ENCODE data around the gene UBIAD1.
A peak's percentile ranks its signal among the peaks of the same experiment; 100 is the strongest.

The UBIAD1 gene

GRCh38 chr1:11331945-11332546, 59.0 kb downstream of the UBIAD1 start:
- DNase-seq (ENCODE audit: low read depth, low spot score) = no peak
- in situ Hi-C loops (cut with HindIII; ENCODE audit: low sequenced_read_pairs) = no loop called here
- H3K4me3 ChIP-seq (ENCODE audit: low read depth, low read length) = no peak overlapping the region
- TF ChIP-seq CTCF (IDR thresholded peaks at IDR 0.05; ENCODE audit: low read depth, low read length) = no peak

- TF ChIP-seq CTCF (IDR thresholded peaks at IDR 0.05; ENCODE audit: low read depth, low read length) = no peak
- no peak for DNase-seq (ENCODE audit: low read depth, low spot score)
- in situ Hi-C loops (cut with HindIII; ENCODE audit: low sequenced_read_pairs) = no loop called here
- H3K4me3 ChIP-seq (ENCODE audit: low read depth, low read length) = no peak overlapping the region
Observed at GRCh38 chr1:11333631-11334030, 60.6 kb downstream of the UBIAD1 start.

- in situ Hi-C loops (cut with HindIII; ENCODE audit: low sequenced_read_pairs) = no loop called here
- no peak for DNase-seq (ENCODE audit: low read depth, low spot score)
- no peak overlapping the region for H3K4me3 ChIP-seq (ENCODE audit: low read depth, low read length)
- TF ChIP-seq CTCF (IDR thresholded peaks at IDR 0.05; ENCODE audit: low read depth, low read length) = no peak
Observed at GRCh38 chr1:11334261-11334804, 61.3 kb downstream of the UBIAD1 start.

- no peak overlapping the region for H3K4me3 ChIP-seq (ENCODE audit: low read depth, low read length)
- no peak for TF ChIP-seq CTCF (IDR thresholded peaks at IDR 0.05; ENCODE audit: low read depth, low read length)
- in situ Hi-C loops (cut with HindIII; ENCODE audit: low sequenced_read_pairs) = no loop called here
- no peak for DNase-seq (ENCODE audit: low read depth, low spot score)
Observed at GRCh38 chr1:11334821-11335220, 61.8 kb downstream of the UBIAD1 start.

- in situ Hi-C loops (cut with HindIII; ENCODE audit: low sequenced_read_pairs) = no loop called here
- H3K4me3 ChIP-seq (ENCODE audit: low read depth, low read length) = no peak overlapping the region
- no peak for TF ChIP-seq CTCF (IDR thresholded peaks at IDR 0.05; ENCODE audit: low read depth, low read length)
- no peak for DNase-seq (ENCODE audit: low read depth, low spot score)
Observed at GRCh38 chr1:11335417-11336056, 62.5 kb downstream of the UBIAD1 start.

- peak; percentile 14 for DNase-seq (ENCODE audit: low read depth, low spot score)
- H3K4me3 ChIP-seq (ENCODE audit: low read depth, low read length) = no peak overlapping the region
- TF ChIP-seq CTCF (IDR thresholded peaks at IDR 0.05; ENCODE audit: low read depth, low read length) = peak; percentile 89
- in situ Hi-C loops (cut with HindIII; ENCODE audit: low sequenced_read_pairs) = no loop called here
Observed at GRCh38 chr1:11337580-11338073, 64.6 kb downstream of the UBIAD1 start.

Measured in astrocyte of the spinal cord (primary cell).